WTC11 (cell line): ENCODE measurements around the gene GRPR. TPM values are rescaled to one million over a fixed set of nuclear protein-coding genes. Genes with fewer than 3 reads are reported as not detected.

Experiments used
- ATAC-seq: fragments of 200-7000 bp; cut with Tn5 transposase; 2 replicates; pipeline ENCODE4 v1.10.0; 2021; ENCODE audit warnings: mild to moderate bottlenecking, moderate library complexity
- CTCF ChIA-PET: fragments of 300-600 bp; sonication (Branson Sonifier 250); formaldehyde crosslinking; loops from one replicate; lab custom pipeline; 2021; ENCODE audit warnings: antibody characterized with exemption; lab: Charles Lee
- POLR2A ChIA-PET: fragments of 350-600 bp; sonication (Branson Sonifier 250); formaldehyde crosslinking; loops from one replicate; lab custom pipeline; 2021; ENCODE audit warnings: antibody characterized with exemption; lab: Charles Lee
- DNase-seq: peaks from one replicate; pipeline ENCODE4 v3.0.0; 2021; ENCODE audit warnings: low spot score
- H3K27ac Mint-ChIP-seq: 2 replicates; pipeline ENCODE4 v1.8.0; 2021; ENCODE audit warnings: mixed read lengths
- H3K27me3 Mint-ChIP-seq: 2 replicates; pipeline ENCODE4 v1.8.0; 2021; ENCODE audit warnings: low read depth, mild to moderate bottlenecking, moderate library complexity, mixed read lengths
- H3K36me3 Mint-ChIP-seq: 2 replicates; pipeline ENCODE4 v1.8.0; 2021; ENCODE audit warnings: mixed read lengths
- H3K4me1 Mint-ChIP-seq: 2 replicates; pipeline ENCODE4 v1.8.0; 2022; ENCODE audit warnings: mixed read lengths
- H3K4me3 Mint-ChIP-seq: 2 replicates; pipeline ENCODE4 v1.8.0; 2021; ENCODE audit warnings: mild to moderate bottlenecking, moderate library complexity, mixed read lengths
- H3K9me3 Mint-ChIP-seq: 2 replicates; pipeline ENCODE4 v1.8.0; 2021; ENCODE audit warnings: mixed read lengths
- CDX4 ChIP-seq: fragments of 250-450 bp; sonication (Bioruptor Pico); IDR thresholded peaks from 2 replicates; pipeline ENCODE4 v1.9.0; 2021; ENCODE audit warnings: moderate library complexity, mild to moderate bottlenecking, inconsistent platforms, borderline replicate concordance
- CTCF ChIP-seq: fragments of 200-600 bp; IDR thresholded peaks from 2 replicates; pipeline ENCODE4 v1.8.0; 2022; ENCODE audit warnings: antibody characterized with exemption
- E2F5 ChIP-seq: sonication (generic); formaldehyde crosslinking; IDR thresholded peaks from 2 replicates; pipeline ENCODE4 v1.8.1; 2022; ENCODE audit warnings: mild to moderate bottlenecking, moderate library complexity, missing genetic modification reagents
- EMX1 ChIP-seq: fragments of 250-450 bp; sonication (Bioruptor Pico); IDR thresholded peaks from 2 replicates; pipeline ENCODE4 v1.8.0; 2021; ENCODE audit warnings: mild to moderate bottlenecking
- FOXP1 ChIP-seq: sonication (generic); formaldehyde crosslinking; IDR thresholded peaks from 2 replicates; pipeline ENCODE4 v1.8.0; 2022; ENCODE audit warnings: missing genetic modification reagents, mild to moderate bottlenecking, moderate library complexity, borderline replicate concordance
- GABPB1 ChIP-seq: sonication (generic); formaldehyde crosslinking; IDR thresholded peaks from 2 replicates; pipeline ENCODE4 v1.8.1; 2023; ENCODE audit warnings: mild to moderate bottlenecking, missing genetic modification reagents
- MAX ChIP-seq: sonication (generic); formaldehyde crosslinking; IDR thresholded peaks from 2 replicates; pipeline ENCODE4 v1.8.0; 2022; ENCODE audit warnings: mild to moderate bottlenecking, missing genetic modification reagents
- MYBL2 ChIP-seq: sonication (generic); formaldehyde crosslinking; IDR thresholded peaks from 2 replicates; pipeline ENCODE4 v1.8.1; 2023; ENCODE audit warnings: mild to moderate bottlenecking, moderate library complexity, missing genetic modification reagents
- NFATC4 ChIP-seq: fragments of 250-450 bp; sonication (Bioruptor Pico); IDR thresholded peaks from 2 replicates; pipeline ENCODE4 v1.9.0; 2021; ENCODE audit warnings: mild to moderate bottlenecking
- NFE2L1 ChIP-seq: sonication (generic); formaldehyde crosslinking; IDR thresholded peaks from 2 replicates; pipeline ENCODE4 v1.8.1; 2023; ENCODE audit warnings: missing genetic modification reagents
- PRDM15 ChIP-seq: sonication (generic); formaldehyde crosslinking; IDR thresholded peaks from 2 replicates; pipeline ENCODE4 v1.8.0; 2022; ENCODE audit warnings: missing genetic modification reagents
- ZBTB43 ChIP-seq: sonication (generic); formaldehyde crosslinking; IDR thresholded peaks from 2 replicates; pipeline ENCODE4 v1.8.1; 2023; ENCODE audit warnings: mild to moderate bottlenecking, missing genetic modification reagents
- ZNF281 ChIP-seq: sonication (generic); formaldehyde crosslinking; IDR thresholded peaks from 2 replicates; pipeline ENCODE4 v1.8.0; 2023; ENCODE audit warnings: mild to moderate bottlenecking, missing genetic modification reagents
- ZNF512 ChIP-seq: sonication (generic); formaldehyde crosslinking; IDR thresholded peaks from 2 replicates; pipeline ENCODE4 v1.8.1; 2022; ENCODE audit warnings: missing genetic modification reagents, borderline replicate concordance
- ZNF532 ChIP-seq: fragments of 250-450 bp; sonication (Bioruptor Pico); IDR thresholded peaks from 2 replicates; pipeline ENCODE4 v1.9.0; 2021; ENCODE audit warnings: mild to moderate bottlenecking, borderline replicate concordance
- total RNA-seq: library from RNA; stranded (reverse); gene quantifications from 3 replicates; pipeline ENCODE4 v1.2.3, GENCODE V29; 2021

The GRPR gene
- total RNA-seq, 1 experiment from 2014 or later = 8.9 TPM

- Mint-ChIP-seq H3K27ac (no peak overlapping the region), H3K4me3 (no peak overlapping the region), H3K9me3 (peaks cover 25% of the 10 kb centered on the region), H3K4me1 (no peaks in the 10 kb centered on the region), H3K36me3 (peaks cover 27% of the 10 kb centered on the region), H3K27me3 (peaks cover 2% of the 10 kb centered on the region; the same call in 1 of the 2 replicates)
- POLR2A ChIA-PET = interaction anchor here (0.7 kb wide), 1 partner anchor 10 kb away, joined by 4 read pairs; no protein-coding TSS in a partner anchor
- DNase-seq = no peak
- CTCF ChIA-PET = interaction anchor here (2.6 kb wide), 1 partner anchor 8 kb away, joined by 15 read pairs; the partner anchor contains the start of gene GRPR
- TF ChIP-seq MYBL2 (CRISPR knock-in tag) (no peak), NFATC4 (CRISPR knock-in tag) (no peak)
- ATAC-seq = no peak
These were observed 9.3 kb upstream of the GRPR start for GRCh38 chrX:16113978-16114565.

- ATAC-seq = no peak
- CTCF ChIA-PET = no interaction called here
- no peak for TF ChIP-seq PRDM15
- TF ChIP-seq ZBTB43 (CRISPR knock-in tag) = no peak
- no peak for TF ChIP-seq E2F5 (CRISPR knock-in tag)
- no peak for TF ChIP-seq NFE2L1
- no peak for TF ChIP-seq EMX1 (CRISPR knock-in tag)
- TF ChIP-seq MAX (CRISPR knock-in tag) = no peak
- no peak for TF ChIP-seq ZNF512 (CRISPR knock-in tag)
- no peak for TF ChIP-seq FOXP1 (CRISPR knock-in tag)
- TF ChIP-seq ZNF532 (CRISPR knock-in tag) = no peak
- TF ChIP-seq CTCF = no peak
- TF ChIP-seq CDX4 (CRISPR knock-in tag) = no peak
- TF ChIP-seq GABPB1 (CRISPR knock-in tag) = no peak
- TF ChIP-seq ZNF281 (CRISPR knock-in tag) = no peak
These were observed 8.8 kb upstream of the GRPR start for GRCh38 chrX:16114611-16115010.

More at GRCh38 chrX:16114611-16115010, 8.8 kb upstream of the GRPR start:
- H3K4me1 Mint-ChIP-seq = no peaks in the 10 kb centered on the region
- no peak for DNase-seq
- POLR2A ChIA-PET = interaction anchor here (0.7 kb wide), 1 partner anchor 9 kb away, joined by 4 read pairs; no protein-coding TSS in a partner anchor
- peaks cover 33% of the 10 kb centered on the region for H3K36me3 Mint-ChIP-seq
- peaks cover 30% of the 10 kb centered on the region for H3K9me3 Mint-ChIP-seq
- H3K27me3 Mint-ChIP-seq = peaks cover 2% of the 10 kb centered on the region; the same call in 1 of the 2 replicates
- H3K4me3 Mint-ChIP-seq = no peak overlapping the region
- no peak overlapping the region for H3K27ac Mint-ChIP-seq
